Activated CD8-positive, alpha-beta memory T cell treated with anti-CD3 and anti-CD28 coated beads, Interleukin-2, amount 50 U/mL, for 1 hour (primary cell): ENCODE data around the gene EGFR.

ENCODE experiments used
- DNase-seq: peaks from one replicate; pipeline ENCODE4 v3.0.0-alpha.2; 2020; ENCODE audit errors: extremely low read depth

The EGFR gene

DNA sequence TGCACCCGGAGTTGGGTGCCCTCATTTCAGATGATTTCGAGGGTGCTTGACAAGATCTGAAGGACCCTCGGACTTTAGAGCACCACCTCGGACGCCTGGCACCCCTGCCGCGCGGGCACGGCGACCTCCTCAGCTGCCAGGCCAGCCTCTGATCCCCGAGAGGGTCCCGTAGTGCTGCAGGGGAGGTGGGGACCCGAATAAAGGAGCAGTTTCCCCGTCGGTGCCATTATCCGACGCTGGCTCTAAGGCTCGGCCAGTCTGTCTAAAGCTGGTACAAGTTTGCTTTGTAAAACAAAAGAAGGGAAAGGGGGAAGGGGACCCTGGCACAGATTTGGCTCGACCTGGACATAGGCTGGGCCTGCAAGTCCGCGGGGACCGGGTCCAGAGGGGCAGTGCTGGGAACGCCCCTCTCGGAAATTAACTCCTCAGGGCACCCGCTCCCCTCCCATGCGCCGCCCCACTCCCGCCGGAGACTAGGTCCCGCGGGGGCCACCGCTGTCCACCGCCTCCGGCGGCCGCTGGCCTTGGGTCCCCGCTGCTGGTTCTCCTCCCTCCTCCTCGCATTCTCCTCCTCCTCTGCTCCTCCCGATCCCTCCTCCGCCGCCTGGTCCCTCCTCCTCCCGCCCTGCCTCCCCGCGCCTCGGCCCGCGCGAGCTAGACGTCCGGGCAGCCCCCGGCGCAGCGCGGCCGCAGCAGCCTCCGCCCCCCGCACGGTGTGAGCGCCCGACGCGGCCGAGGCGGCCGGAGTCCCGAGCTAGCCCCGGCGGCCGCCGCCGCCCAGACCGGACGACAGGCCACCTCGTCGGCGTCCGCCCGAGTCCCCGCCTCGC is at the start of gene EGFR:
Gene EGFR (plus strand): TSS at position 657 of the 830 bp plus-strand sequence. CDS start 261 bp downstream, outside the sequence.
- no peak for DNase-seq

DNA sequence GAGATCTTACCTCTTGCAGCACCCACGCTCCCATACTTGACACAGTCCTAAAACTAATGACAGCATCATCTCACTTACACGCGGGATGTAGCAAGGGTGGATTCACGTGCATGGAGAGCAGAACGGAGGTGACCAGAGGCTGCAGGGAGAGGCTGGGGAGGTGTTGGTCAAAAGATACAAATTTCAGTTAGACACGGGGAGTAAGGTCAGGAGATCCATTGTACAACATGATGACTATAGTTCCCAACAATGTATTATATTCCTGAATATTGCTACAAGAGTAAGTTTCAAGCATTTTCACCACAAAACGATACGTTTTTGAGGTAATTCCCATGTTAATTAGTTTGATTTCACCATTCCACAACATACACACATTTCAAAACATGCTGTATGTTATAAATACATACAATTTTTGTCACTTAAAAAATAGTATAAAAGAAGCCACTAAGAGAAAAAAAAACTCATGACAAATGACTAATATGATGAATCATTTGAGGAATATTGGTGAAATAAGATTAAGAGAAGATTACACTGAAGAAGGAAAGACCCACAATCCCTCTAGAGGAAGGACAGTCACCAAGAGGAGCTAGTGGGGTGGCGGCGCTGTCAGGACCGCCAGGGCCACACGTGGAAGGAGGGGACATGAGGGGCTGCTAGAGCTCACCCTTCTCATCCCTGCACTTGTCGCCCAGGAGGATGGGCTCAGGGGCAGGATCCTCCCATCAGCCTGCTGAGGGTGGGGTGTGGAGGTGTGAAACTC is 49.4 kb upstream of the EGFR start:
- no peak for DNase-seq

DNA sequence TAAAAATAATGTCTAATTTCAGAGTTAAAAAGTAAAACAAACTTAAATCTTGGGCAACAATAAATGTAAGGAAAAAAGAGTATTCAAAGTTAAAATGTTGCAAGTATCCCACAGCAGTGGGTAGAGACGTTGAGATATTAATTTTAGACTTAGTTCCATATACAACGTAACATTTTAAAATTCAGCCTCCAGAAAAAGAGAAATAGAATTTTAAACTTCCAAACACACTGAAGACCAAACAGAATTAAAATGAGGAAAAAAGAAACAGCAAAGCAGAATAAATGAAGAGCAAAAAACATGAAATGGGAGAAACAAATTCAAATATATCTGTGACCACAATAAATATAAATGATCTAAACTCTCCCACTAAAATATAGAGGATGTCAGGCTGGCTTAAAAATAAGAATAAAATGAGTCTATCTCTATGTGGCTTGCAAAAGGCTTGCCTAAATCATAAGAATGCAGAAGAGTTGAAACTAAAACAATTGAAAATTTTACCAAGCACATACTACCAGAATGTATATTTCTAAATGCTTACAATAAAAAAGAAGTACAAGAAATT is 46.0 kb upstream of the EGFR start:
- DNase-seq = no peak

DNA sequence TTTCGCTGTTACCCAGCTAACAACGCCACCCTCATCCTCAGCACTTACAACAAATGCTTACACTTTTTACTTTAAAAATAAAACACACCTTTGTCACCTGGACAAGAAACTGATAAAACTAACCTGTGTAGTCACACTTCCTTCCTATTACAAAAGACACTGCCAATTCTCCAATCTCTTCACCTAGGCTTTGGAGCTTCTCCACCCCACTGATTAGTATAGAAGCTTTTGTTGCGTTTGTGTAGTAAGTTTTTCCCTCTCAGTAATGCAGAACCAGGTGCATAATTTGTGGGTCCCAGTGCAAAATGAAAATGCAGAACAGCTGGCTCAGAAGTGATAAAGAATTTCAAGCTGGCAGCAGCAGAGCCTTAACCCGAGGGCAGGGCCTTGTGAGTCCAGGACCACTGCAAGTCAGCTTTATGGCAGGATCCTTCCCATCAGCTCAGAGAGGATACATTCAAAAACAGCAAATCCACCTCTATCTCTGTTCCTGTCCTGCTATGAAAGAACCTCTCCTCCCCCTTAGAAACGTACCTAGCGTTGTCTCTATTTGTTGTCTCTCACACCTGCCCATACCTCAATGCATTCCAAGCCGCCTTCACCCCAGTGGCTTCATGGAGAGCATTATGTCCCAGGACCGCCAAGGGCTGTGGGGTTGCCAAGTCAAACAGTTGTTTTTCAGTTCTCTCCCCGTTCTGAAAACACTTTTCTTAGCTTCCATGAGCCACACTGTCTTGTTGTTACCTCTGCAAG is 40.3 kb upstream of the EGFR start:
- DNase-seq = no peak

DNA sequence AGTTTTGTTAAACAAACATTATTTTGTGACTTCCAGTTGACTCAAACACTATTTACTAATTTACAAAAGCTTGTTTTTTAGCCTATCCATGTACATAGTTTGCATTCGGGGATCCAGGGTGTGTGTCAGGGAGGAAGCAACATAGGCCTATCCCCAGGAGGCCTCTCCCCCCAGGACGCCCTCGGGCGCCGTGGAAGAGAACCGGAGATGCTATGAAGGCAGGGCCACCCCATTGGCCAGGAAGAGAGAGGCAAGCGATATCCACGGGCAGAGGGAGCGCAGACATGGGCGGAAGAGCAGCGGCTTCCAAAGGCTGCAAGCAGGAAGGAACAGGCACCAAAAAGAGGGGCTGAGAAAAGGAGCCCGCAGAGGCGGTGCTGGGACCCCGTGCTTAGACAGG is 38.3 kb upstream of the EGFR start:
- no peak for DNase-seq

DNA sequence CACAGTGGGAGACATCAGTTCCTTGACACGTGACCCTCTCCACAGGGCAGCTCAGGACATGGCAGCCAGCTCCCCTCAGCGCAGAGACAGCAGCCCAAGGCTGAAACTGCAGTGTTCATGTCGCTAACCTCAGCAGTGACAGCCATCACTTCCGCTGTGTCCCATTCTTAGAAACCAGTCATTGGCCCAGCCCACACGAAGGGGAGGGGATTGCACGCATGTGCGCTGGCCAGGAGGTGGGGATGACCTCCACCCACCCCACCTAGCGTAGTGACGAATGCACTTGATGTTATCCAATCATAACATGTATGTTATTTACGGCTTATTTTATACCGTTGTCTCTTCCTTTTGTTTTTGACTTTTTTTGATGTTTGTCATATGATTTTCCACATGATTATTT is 36.9 kb upstream of the EGFR start:
- DNase-seq = no peak

DNA sequence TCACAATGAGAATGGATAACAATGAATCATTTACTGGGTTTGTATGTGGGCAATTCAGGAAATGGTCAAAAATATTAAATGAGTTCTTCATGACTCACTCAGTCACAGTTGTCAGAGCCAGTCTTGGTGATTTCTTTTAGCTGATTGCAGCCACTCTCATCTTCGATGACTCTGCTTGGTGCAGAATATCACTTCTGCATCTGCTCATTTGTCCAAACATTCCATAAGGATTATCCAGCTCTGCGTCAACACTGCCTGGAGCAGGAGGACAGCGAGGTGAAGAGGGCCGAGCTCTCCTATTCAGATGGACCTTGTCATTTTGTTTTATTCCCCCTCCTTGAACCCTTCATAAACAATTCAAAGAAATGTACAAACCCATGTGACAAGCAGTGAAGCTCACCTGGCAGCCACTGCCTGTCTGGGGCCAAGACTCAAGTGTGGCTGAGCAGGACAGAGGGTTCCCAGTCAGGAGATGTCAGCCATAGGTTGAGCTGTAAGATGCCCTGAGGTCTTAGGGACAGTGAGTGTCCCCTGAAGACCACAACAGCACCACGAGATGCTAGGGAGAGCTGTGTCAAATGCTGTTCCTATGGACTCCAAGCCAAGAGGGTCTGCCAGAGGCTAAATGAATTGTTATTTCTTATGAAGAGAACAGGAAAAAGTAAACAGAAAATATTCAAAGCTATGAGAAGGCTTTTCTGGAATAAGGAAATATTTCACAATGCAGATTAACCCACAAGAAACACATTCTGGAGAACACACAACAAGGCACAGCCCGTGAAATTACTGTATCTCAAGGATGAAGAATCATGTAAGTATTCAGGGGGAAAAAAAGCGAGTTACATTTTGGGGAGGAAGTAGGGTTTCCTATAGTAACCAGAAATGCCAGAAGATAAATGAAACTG is 33.1 kb upstream of the EGFR start:
- DNase-seq = no peak

DNA sequence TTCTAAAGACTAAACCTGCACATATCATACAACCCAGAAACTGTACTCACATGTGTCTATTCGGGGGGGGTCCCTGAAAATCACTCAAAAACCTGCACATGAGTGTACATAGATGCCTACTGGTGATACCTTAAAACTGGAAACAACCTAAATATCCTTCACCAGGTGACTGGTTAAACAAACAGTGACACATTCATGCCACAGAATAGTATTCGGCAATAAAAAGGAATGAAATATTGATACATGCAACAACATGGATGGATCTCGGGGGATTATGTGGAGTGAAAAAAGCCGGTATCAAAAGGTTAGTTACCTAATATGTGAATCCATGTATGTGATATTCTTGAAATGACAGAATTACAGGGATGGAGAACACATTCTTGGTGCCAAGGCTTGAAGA is 32.1 kb upstream of the EGFR start:
- DNase-seq = no peak

DNA sequence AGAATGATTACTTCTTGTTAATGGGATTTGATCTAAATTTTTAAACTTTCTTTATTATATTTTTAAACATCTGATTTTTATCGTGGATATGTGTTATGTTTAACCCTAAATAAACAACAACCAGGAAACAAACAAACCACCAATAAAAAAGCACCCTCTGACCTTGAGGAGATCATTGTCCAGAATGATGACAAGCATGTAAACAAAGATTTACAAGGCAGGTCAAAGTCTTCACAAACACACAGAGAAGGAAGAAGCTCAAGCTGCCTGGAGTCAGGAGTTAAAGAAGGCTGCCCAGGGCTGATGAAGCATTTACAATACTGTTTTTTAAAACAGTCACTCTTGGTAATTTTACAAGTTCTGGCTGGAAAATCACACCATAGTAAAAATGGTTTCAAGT is 31.0 kb upstream of the EGFR start:
- DNase-seq = no peak

DNA sequence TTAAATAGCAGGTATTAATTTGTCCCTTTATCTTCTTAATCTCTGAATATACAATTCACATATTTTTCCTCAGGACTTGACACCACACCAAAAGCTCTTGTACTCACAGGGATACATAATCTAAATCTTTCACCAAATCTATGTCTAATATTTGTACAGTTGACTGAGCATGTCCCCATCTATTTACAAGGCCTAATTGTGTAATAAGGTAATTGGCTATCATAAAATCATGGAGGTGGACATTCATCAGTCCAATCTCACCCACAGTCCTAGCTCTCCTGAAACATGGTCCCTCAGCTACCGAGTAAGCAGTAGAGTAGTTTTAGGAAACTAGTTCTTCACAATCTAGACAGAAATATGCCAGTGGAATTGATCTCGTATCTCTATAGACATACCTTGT is 30.3 kb upstream of the EGFR start:
- no peak for DNase-seq

DNA sequence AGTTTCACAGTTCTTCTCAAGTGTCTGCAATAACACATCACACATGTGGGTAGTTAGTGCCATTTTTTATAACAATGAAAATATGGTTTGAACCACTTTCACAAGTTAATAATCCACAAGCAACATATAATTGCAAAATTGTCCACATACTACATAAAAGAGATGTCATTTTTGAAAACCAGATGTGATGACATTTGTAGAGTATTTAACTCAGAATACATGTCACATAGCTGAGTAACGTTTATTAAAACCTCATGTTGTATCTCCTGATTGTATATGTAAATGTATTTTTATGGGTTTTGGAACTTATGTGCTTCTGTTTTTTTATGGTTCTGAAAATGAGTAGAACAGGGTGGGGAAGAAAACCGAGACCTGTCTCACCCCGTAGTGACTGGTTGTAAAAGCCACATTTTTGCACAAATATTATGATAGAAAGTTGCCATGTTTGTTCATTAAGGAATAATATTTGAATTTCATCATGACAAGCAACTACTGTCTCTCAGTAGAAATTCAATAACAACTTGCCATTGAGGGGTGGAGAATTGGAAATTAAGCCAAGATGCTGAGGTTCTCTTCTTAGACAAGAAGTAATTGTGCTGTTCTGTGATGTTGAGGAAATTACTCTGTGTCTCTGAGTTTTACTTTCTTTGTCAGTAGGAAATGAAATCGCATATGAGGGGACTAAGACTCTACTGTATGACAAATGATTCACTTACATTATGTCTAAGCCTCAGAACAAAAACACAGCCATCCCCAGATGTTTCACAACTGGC is 29.2 kb upstream of the EGFR start:
- DNase-seq = no peak

DNA sequence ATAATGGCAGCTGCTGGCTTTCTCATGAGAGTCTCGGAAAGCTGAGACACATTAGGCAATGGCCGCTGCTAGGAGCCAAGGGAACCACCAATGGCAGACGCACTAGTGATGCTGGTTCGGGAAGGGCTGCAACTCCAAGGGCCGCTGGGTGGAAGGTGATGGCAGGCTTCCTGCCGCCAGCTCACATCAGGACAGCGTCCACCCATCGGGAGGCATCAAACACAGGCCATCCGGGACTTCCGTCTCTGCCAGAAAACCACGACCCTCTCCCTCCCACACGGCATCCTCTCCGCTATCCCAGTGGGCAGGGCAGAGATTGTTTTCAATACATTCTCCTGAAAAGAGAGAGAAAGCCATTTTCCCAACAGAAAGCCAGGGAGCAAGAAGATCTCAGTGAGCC is 27.5 kb upstream of the EGFR start:
- DNase-seq = no peak

DNA sequence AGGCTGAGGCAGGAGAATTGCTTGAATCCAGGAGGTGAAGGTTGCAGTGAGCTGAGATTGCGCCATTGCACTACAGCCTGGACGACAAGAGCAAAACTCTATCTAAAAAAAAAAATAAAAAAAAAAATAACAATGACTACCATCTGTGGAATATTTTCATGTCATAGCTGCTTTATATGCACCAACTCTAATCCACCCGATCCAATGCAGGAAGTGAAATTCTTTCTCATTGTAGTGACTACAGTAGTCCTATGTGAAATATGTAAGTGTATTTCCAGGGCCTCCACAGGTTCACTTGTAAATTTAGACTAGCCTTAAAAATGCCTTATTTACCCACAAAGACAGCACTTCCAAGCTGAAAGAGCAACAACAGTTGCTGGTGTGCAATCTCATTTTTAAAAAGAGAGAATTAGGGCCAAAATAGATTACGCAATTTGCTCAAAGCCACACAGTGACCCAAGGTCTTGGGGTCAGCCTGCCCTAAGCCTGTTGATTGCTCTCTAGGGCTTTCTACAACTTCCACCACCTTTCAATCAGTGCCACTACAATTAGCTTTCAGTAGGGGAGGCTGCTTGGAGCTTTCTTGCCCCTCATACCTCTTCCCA is 25.8 kb upstream of the EGFR start:
- no peak for DNase-seq

DNA sequence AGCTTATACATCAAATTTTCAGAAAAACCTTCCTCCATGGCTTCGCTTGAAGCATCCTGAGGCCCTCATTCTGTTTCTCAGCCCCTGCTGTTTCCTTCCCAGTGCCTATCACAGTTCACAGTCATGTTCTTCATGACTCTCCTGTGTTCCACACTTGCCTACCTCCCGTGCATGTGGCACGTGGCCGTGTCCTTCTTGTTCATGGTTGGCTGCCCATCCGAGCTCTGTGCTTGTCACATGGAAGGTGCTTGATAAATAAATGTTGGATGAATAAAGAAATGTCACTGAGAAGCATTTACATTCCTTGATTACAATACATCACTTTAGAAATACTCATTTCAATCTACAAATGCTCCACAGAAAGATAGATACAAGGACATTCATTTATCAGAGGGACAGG is 23.7 kb upstream of the EGFR start:
- no peak for DNase-seq

DNA sequence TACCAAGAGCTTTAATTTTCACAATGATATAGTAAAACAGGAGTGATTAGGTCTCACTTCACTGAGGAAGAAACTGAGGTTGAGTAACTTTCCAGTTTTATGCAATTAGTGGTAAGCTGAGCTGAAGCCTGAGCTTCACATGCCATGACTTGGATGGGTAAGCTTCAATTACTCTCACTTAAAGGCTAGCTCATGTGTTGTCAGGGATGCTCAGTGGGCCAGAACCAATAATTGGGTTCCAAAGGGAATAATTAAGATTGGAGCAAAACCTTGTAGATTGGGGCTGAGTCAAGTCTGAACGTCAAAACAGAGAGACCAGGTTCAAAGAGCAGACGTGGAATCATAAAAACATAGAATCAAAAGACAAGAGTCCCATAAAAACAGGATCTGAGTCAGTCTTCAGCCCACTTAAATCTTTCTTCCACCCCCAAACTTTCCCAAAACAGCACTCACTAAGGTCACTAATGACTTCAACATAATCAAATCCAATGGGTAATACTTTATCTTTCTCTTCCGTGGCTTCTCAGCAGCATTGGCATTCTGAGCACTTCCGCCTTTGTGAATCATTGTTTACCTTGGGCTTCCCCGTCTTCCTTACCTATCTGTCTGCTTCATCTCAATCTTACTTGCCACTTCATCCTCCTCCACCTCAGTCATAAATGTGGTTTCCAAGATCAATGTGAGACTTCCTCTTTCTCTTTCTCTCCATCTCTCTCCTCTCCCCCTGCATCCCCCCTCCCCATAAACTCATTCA is 23.0 kb upstream of the EGFR start:
- DNase-seq = no peak

DNA sequence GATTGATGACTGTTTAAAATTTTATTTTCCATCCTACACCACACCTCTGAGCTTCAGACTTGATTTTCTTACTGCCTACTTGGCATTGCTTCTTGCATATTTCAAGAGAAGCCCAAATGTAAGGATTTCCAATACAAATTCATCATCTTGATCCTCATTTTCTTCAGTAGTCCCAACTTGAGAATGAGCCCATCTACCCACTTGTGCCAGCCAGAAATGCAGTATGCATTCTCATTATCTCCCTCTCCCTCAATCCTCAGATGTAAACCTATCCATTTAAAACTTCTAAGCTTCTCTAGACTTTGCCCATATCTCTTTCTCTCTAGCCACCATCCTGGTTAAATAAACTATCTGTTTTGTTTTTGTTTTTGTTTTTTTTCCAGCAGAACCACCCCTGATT is 22.4 kb upstream of the EGFR start:
- DNase-seq = no peak

DNA sequence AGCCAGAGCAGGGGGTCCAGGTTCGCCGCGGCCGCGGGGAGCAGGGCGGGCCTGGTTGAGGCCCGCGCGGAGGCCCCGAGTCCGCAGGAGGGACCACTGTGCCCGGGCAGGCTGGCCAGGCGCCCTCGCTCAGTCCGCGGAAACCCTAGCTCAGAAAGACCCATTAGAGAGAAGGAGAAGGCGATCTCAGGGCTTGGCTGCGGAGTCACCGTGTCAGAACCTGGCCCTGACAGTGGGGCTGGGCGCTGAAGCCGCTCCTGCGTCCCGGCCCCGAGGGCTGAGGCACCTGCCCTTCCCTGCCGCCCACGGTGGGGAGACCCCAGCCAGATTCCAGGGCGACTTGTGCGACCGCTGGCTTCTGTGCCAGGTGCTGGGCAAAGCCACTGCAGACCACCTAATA is 14.2 kb upstream of the EGFR start:
- DNase-seq = no peak

DNA sequence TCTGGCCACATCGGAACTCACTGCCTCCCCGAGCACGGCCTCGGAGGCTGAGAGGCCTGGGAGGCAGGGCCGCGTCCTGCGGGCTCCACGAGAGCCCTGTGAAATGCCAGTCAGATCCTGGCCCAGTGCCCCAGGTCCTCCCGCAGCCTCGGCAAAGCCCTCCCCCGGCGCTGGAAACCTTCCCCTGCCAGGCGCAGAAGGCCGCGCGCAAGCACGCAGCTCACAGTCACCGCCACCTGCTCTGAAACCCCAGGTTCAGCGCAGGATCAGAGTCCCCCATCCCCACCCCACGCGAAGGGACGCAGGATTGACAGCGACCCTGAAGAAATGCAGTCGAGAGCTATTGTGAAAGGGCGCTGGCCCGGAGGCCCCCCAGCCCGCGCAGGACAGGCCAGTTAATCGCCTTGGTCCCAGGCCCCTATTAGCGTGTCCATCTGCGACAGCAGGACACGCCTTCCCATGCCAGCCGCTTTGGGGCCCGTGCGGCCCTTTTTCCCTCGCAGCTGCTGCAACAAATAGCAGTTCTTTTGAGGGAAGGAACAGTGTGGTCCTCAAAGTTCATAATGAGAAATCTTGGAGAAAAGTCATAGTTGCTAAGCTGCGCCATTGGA is 13.5 kb upstream of the EGFR start:
- DNase-seq = no peak

DNA sequence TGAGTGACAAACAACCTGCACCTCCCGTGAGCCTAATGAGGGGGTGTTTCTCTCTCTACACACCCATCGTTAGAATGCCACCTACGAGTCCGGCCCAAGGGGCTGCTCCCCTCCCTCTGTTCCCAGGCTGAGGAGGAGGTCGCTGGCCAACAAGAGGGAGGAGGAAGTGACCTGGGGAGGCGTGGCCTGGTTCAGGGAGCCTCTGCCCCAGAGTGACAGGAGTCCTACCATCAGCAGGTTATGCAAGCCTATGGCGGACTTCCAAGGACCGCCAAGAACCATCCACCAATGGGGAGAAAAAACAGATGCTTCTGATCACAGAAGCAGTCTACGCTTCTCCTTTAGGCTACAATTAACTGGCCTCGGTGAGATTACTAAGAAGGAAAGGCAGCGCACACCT is 12.3 kb upstream of the EGFR start:
- DNase-seq = no peak
